SH-SY5Y (cell line): Measurements from ENCODE around the gene TXNL4A.

Source experiments
- GATA2 ChIP-seq: IDR thresholded peaks from 2 replicates; pipeline ENCODE4 v1.6.1; 2011; ENCODE audit warnings: mild to moderate bottlenecking, low read depth, low read length
- GATA3 ChIP-seq: IDR thresholded peaks from 2 replicates; pipeline ENCODE4 v1.6.1; 2011; ENCODE audit warnings: low read depth, mild to moderate bottlenecking, low read length, moderate library complexity

- no peak for TF ChIP-seq GATA2
- no peak for TF ChIP-seq GATA3
These were observed 34.8 kb upstream of the TXNL4A start for GRCh38 chr18:80023173-80023572.
